NCI-H2227 treated with DMSO at 0.1 percent for 48 hours (cell line): ENCODE results near the gene MTMR12.

Experiments
- DNase-seq: peaks from one replicate; lab custom pipeline; 2025; lab: John Stamatoyannopoulos, UW

MTMR12 gene

GRCh38 chr5:32274548-32275395, 38.0 kb downstream of the MTMR12 start:
- DNase-seq: no peak

GRCh38 chr5:32273821-32274220, 38.9 kb downstream of the MTMR12 start:
- no peak for DNase-seq

GRCh38 chr5:32272746-32273145, 40.0 kb downstream of the MTMR12 start:
- no peak for DNase-seq

GRCh38 chr5:32270946-32271345, 41.8 kb downstream of the MTMR12 start:
- DNase-seq: no peak

- DNase-seq: no peak
Observed at GRCh38 chr5:32270178-32270577, 42.6 kb downstream of the MTMR12 start.

GRCh38 chr5:32265902-32266301, 46.8 kb downstream of the MTMR12 start:
- no peak for DNase-seq

- DNase-seq: no peak
Observed at GRCh38 chr5:32264957-32265572, 47.7 kb downstream of the MTMR12 start.

- DNase-seq: no peak
Observed at GRCh38 chr5:32263684-32264083, 49.1 kb downstream of the MTMR12 start.

- no peak for DNase-seq
Observed at GRCh38 chr5:32261198-32261597, 51.5 kb downstream of the MTMR12 start.

- DNase-seq: no peak
Observed at GRCh38 chr5:32259033-32259432, 53.7 kb downstream of the MTMR12 start.

GRCh38 chr5:32258424-32258823, 54.3 kb downstream of the MTMR12 start:
- no peak for DNase-seq

- no peak for DNase-seq
Observed at GRCh38 chr5:32255540-32255900, 57.2 kb downstream of the MTMR12 start.

- no peak for DNase-seq
Observed at GRCh38 chr5:32254881-32255539, 57.7 kb downstream of the MTMR12 start.

GRCh38 chr5:32251871-32252458, 60.8 kb downstream of the MTMR12 start:
- DNase-seq: no peak

GRCh38 chr5:32249668-32250067, 63.1 kb downstream of the MTMR12 start:
- no peak for DNase-seq

- DNase-seq: no peak
Observed at GRCh38 chr5:32245742-32246141, 67.0 kb downstream of the MTMR12 start.

GRCh38 chr5:32244017-32244416, 68.7 kb downstream of the MTMR12 start:
- DNase-seq: no peak

GRCh38 chr5:32241034-32241783, 71.5 kb downstream of the MTMR12 start:
- no peak for DNase-seq

- DNase-seq: no peak
Observed at GRCh38 chr5:32239385-32239784, 73.4 kb downstream of the MTMR12 start.

GRCh38 chr5:32233696-32234447, 78.9 kb downstream of the MTMR12 start:
- DNase-seq: no peak

- DNase-seq: no peak
Observed at GRCh38 chr5:32233220-32233695, 79.5 kb downstream of the MTMR12 start.
